ENCODE data around the gene GALNT2. TPM values are rescaled to one million over a fixed set of nuclear protein-coding genes. Genes with fewer than 3 reads are reported as not detected.

The GALNT2 gene
- total and polyA plus RNA-seq, 2 donors from 2014 or later, result 20.2 to 59.2 TPM

- intact Hi-C loops (cut with DNase I), result no loop called here
- no peak for TF ChIP-seq CTCF (IDR thresholded peaks at IDR 0.05; ENCODE audit: borderline replicate concordance, extremely low read depth, insufficient read depth)
- H3K4me3 ChIP-seq (ENCODE audit: low read length in 3 of 3), result no peak overlapping the region
- no peak overlapping the region for H3K27ac ChIP-seq (ENCODE audit: low read depth in 2 of 2, low read length in 2 of 2)
- no peak for FAIRE-seq
- H3K9me3 ChIP-seq (ENCODE audit: control insufficient read depth in 2 of 3, insufficient read depth in 1 of 3, low read length in 3 of 3), result no peaks in the 10 kb centered on the region
- no peaks in the 10 kb centered on the region for H3K36me3 ChIP-seq (ENCODE audit: control insufficient read depth in 2 of 3, insufficient read depth in 3 of 3, low read length in 3 of 3)
- DNase-seq, result no peak
- H3K27me3 ChIP-seq (ENCODE audit: control insufficient read depth, insufficient read depth, low read length), result no peaks in the 10 kb centered on the region
- H3K4me1 ChIP-seq (ENCODE audit: control insufficient read depth in 2 of 3, insufficient read depth in 2 of 3, low read depth in 1 of 3, low read length in 3 of 3), result peaks cover 0 to 9% (median 0%) of the 10 kb centered on the region in 3 donors
- no peak overlapping the region for H3K9ac ChIP-seq (ENCODE audit: low read length in 3 of 3)
Observed at GRCh38 chr1:230219174-230220067, 152.4 kb downstream of the GALNT2 start.

- intact Hi-C loops (cut with DNase I), result no loop called here
- Histone ChIP-seq H3K4me3 (ENCODE audit: low read length in 3 of 3) (no peak overlapping the region), H3K9me3 (ENCODE audit: control insufficient read depth in 2 of 3, insufficient read depth in 1 of 3, low read length in 3 of 3) (no peaks in the 10 kb centered on the region), H3K36me3 (ENCODE audit: control insufficient read depth in 2 of 3, insufficient read depth in 3 of 3, low read length in 3 of 3) (no peaks in the 10 kb centered on the region), H3K27me3 (ENCODE audit: control insufficient read depth, insufficient read depth, low read length) (no peaks in the 10 kb centered on the region), H3K27ac (ENCODE audit: low read depth in 2 of 2, low read length in 2 of 2) (no peak overlapping the region), H3K9ac (ENCODE audit: low read length in 3 of 3) (no peak overlapping the region), H3K4me1 (ENCODE audit: control insufficient read depth in 2 of 3, insufficient read depth in 2 of 3, low read depth in 1 of 3, low read length in 3 of 3) (peaks cover 0 to 1% (median 0%) of the 10 kb centered on the region in 3 donors)
- TF ChIP-seq CTCF (IDR thresholded peaks at IDR 0.05; ENCODE audit: borderline replicate concordance, extremely low read depth, insufficient read depth), result no peak
- no peak for DNase-seq
- FAIRE-seq, result no peak
Observed at GRCh38 chr1:230220478-230220877, 153.4 kb downstream of the GALNT2 start.

- H3K9ac ChIP-seq (ENCODE audit: low read length in 3 of 3), result no peak overlapping the region
Observed at GRCh38 chr1:230220907-230221306, 153.9 kb downstream of the GALNT2 start.

More at GRCh38 chr1:230220907-230221306, 153.9 kb downstream of the GALNT2 start:
- Histone ChIP-seq H3K36me3 (ENCODE audit: control insufficient read depth in 2 of 3, insufficient read depth in 3 of 3, low read length in 3 of 3) (no peaks in the 10 kb centered on the region), H3K4me3 (ENCODE audit: low read length in 3 of 3) (no peak overlapping the region), H3K4me1 (ENCODE audit: control insufficient read depth in 2 of 3, insufficient read depth in 2 of 3, low read depth in 1 of 3, low read length in 3 of 3) (no peaks in the 10 kb centered on the region), H3K27me3 (ENCODE audit: control insufficient read depth, insufficient read depth, low read length) (no peaks in the 10 kb centered on the region), H3K9me3 (ENCODE audit: control insufficient read depth in 2 of 3, insufficient read depth in 1 of 3, low read length in 3 of 3) (no peaks in the 10 kb centered on the region), H3K27ac (ENCODE audit: low read depth in 2 of 2, low read length in 2 of 2) (no peak overlapping the region)
- FAIRE-seq (no peak), DNase-seq (no peak)
- no peak for TF ChIP-seq CTCF (IDR thresholded peaks at IDR 0.05; ENCODE audit: borderline replicate concordance, extremely low read depth, insufficient read depth)
- intact Hi-C loops (cut with DNase I), result no loop called here

All from kidney (tissue), 14 donors.